ENCODE data around the gene FATE1. TPM values are rescaled to one million over a fixed set of nuclear protein-coding genes. Genes with fewer than 3 reads are reported as not detected.

Gene FATE1
- polyA plus RNA-seq, 1 donor from 2014 or later, result not detected

- Histone ChIP-seq H3K9me3 (ENCODE audit: low read length) (no peaks in the 10 kb centered on the region), H3K27me3 (ENCODE audit: insufficient read depth, low read depth, low read length) (no peaks in the 10 kb centered on the region), H3K79me2 (replicated peaks; ENCODE audit: insufficient read depth, low read length) (no peaks in the 10 kb centered on the region), H2AFZ (ENCODE audit: low read depth, low read length) (no peak overlapping the region), H3K4me2 (ENCODE audit: low read length) (no peak overlapping the region), H3K36me3 (ENCODE audit: insufficient read depth, low read length) (no peaks in the 10 kb centered on the region), H3K27ac (ENCODE audit: low read length) (no peak overlapping the region), H3K4me3 (ENCODE audit: low read length) (no peak overlapping the region), H3F3A (ENCODE audit: insufficient read depth, low read length, poor library complexity, severe bottlenecking) (no peaks in the 10 kb centered on the region), H3K9ac (ENCODE audit: low read length) (no peak overlapping the region), H4K20me1 (ENCODE audit: insufficient read depth) (no peaks in the 10 kb centered on the region), H3K9me2 (ENCODE audit: insufficient read depth, low read length) (no peaks in the 10 kb centered on the region)
- TF ChIP-seq MXI1 (conservative IDR thresholded peaks at IDR 0.05; ENCODE audit: poor library complexity, severe bottlenecking), result no peak
- TF ChIP-seq POLR2AphosphoS5 (IDR thresholded peaks at IDR 0.05), result no peak
- no peak for TF ChIP-seq REST (IDR thresholded peaks at IDR 0.05; ENCODE audit: borderline replicate concordance)
- TF ChIP-seq EP300 (conservative IDR thresholded peaks at IDR 0.05; ENCODE audit: poor library complexity, severe bottlenecking), result no peak
- no peak for TF ChIP-seq RAD21 (conservative IDR thresholded peaks at IDR 0.05)
- no peak for TF ChIP-seq EZH2 (IDR thresholded peaks at IDR 0.05; ENCODE audit: borderline replicate concordance, insufficient read depth, low read length, poor library complexity, severe bottlenecking)
- TF ChIP-seq SMC3 (conservative IDR thresholded peaks at IDR 0.05; ENCODE audit: poor library complexity), result no peak
- no peak for TF ChIP-seq TAF1 (IDR thresholded peaks at IDR 0.05; ENCODE audit: low read depth)
- no peak for TF ChIP-seq CTCF (IDR thresholded peaks at IDR 0.05; ENCODE audit: poor library complexity, severe bottlenecking)
Observed at GRCh38 chrX:151727346-151727745, 11.5 kb downstream of the FATE1 start.

GRCh38 chrX:151729056-151729725 is 13.4 kb downstream of the FATE1 start:
- Histone ChIP-seq H3K4me3 (ENCODE audit: low read length) (no peak overlapping the region), H3K9me3 (ENCODE audit: low read length) (no peaks in the 10 kb centered on the region), H3F3A (ENCODE audit: insufficient read depth, low read length, poor library complexity, severe bottlenecking) (no peaks in the 10 kb centered on the region), H3K27ac (ENCODE audit: low read length) (no peak overlapping the region), H3K36me3 (ENCODE audit: insufficient read depth, low read length) (no peaks in the 10 kb centered on the region), H3K27me3 (ENCODE audit: insufficient read depth, low read depth, low read length) (no peaks in the 10 kb centered on the region), H3K79me2 (replicated peaks; ENCODE audit: insufficient read depth, low read length) (no peaks in the 10 kb centered on the region), H3K9me2 (ENCODE audit: insufficient read depth, low read length) (no peaks in the 10 kb centered on the region), H2AFZ (ENCODE audit: low read depth, low read length) (no peak overlapping the region), H4K20me1 (ENCODE audit: insufficient read depth) (no peaks in the 10 kb centered on the region), H3K4me2 (ENCODE audit: low read length) (no peak overlapping the region), H3K9ac (ENCODE audit: low read length) (no peak overlapping the region)
- no peak for TF ChIP-seq RAD21 (conservative IDR thresholded peaks at IDR 0.05)
- TF ChIP-seq SMC3 (conservative IDR thresholded peaks at IDR 0.05; ENCODE audit: poor library complexity), result no peak
- no peak for TF ChIP-seq CTCF (IDR thresholded peaks at IDR 0.05; ENCODE audit: poor library complexity, severe bottlenecking)
- no peak for TF ChIP-seq TAF1 (IDR thresholded peaks at IDR 0.05; ENCODE audit: low read depth)
- TF ChIP-seq MXI1 (conservative IDR thresholded peaks at IDR 0.05; ENCODE audit: poor library complexity, severe bottlenecking), result no peak
- TF ChIP-seq REST (IDR thresholded peaks at IDR 0.05; ENCODE audit: borderline replicate concordance), result no peak
- TF ChIP-seq EP300 (conservative IDR thresholded peaks at IDR 0.05; ENCODE audit: poor library complexity, severe bottlenecking), result no peak
- TF ChIP-seq POLR2AphosphoS5 (IDR thresholded peaks at IDR 0.05), result no peak
- TF ChIP-seq EZH2 (IDR thresholded peaks at IDR 0.05; ENCODE audit: borderline replicate concordance, insufficient read depth, low read length, poor library complexity, severe bottlenecking), result no peak
